ENCODE data around the gene ADAM23. TPM values are rescaled to one million over a fixed set of nuclear protein-coding genes. Genes with fewer than 3 reads are reported as not detected.

Gene ADAM23
- total and polyA plus RNA-seq, 2 of the 13 experiments (the other 11 are each of a cell fraction or from before 2014, with no cell fraction given) = 0.04 TPM; not detected in 1

- no peaks in the 10 kb centered on the region for H3K9me3 ChIP-seq (ENCODE audit: low read length)
- no TSS peak for BruUV-seq (replicated peaks)
- DNase-seq (ENCODE audit: low spot score) (no peak), ATAC-seq (no peak), FAIRE-seq (no peak)
- ChIA-PET CTCF (ENCODE audit: low intra/inter-chr PET ratio, low total read pairs) (no interaction called here), POLR2A (no interaction called here)
- no peak overlapping the region for H2AFZ ChIP-seq (ENCODE audit: low read length)
- TF ChIP-seq TEAD2 (CRISPR knock-in tag; IDR thresholded peaks at IDR 0.05) = no peak
- no peak for TF ChIP-seq NR2C2 (CRISPR knock-in tag; IDR thresholded peaks at IDR 0.05; ENCODE audit: borderline replicate concordance)
- no peak for TF ChIP-seq PRPF4 (IDR thresholded peaks at IDR 0.05; ENCODE audit: low read depth, low read length, poor library complexity, severe bottlenecking)
- TF ChIP-seq ESRRA (CRISPR knock-in tag; IDR thresholded peaks at IDR 0.05; ENCODE audit: low read depth) = no peak
- TF ChIP-seq MYPOP (CRISPR knock-in tag; IDR thresholded peaks at IDR 0.05) = no peak
- TF ChIP-seq RNF2 (conservative IDR thresholded peaks at IDR 0.05; ENCODE audit: low read depth) = no peak
- TF ChIP-seq ZNF230 (CRISPR knock-in tag; IDR thresholded peaks at IDR 0.05) = no peak
- TF ChIP-seq THYN1 (CRISPR knock-in tag; IDR thresholded peaks at IDR 0.05; ENCODE audit: borderline replicate concordance, low read depth) = no peak
- no peak for TF ChIP-seq GLI4 (CRISPR knock-in tag; IDR thresholded peaks at IDR 0.05; ENCODE audit: borderline replicate concordance)
- TF ChIP-seq JARID2 (CRISPR knock-in tag; IDR thresholded peaks at IDR 0.05; ENCODE audit: insufficient replicate concordance) = no peak
- no peak for TF ChIP-seq ZFAT (CRISPR knock-in tag; conservative IDR thresholded peaks at IDR 0.05)
- no peak for TF ChIP-seq ZSCAN20 (CRISPR knock-in tag; IDR thresholded peaks at IDR 0.05; ENCODE audit: borderline replicate concordance)
- no peak for TF ChIP-seq E2F5 (CRISPR knock-in tag; conservative IDR thresholded peaks at IDR 0.05)
- no peak for TF ChIP-seq TFAP4 (IDR thresholded peaks at IDR 0.05; ENCODE audit: borderline replicate concordance, low read depth)
- no peak for TF ChIP-seq NAIF1 (CRISPR knock-in tag; IDR thresholded peaks at IDR 0.05; ENCODE audit: borderline replicate concordance)
- TF ChIP-seq NR2F6 (IDR thresholded peaks at IDR 0.05) = no peak
- TF ChIP-seq NR2F6 (CRISPR knock-in tag; IDR thresholded peaks at IDR 0.05) = no peak
- TF ChIP-seq KDM5B (CRISPR knock-in tag; IDR thresholded peaks at IDR 0.05; ENCODE audit: borderline replicate concordance) = no peak
- TF ChIP-seq HES4 (CRISPR knock-in tag; IDR thresholded peaks at IDR 0.05; ENCODE audit: borderline replicate concordance) = no peak
- no peak for TF ChIP-seq CENPX (CRISPR knock-in tag; IDR thresholded peaks at IDR 0.05)
- no peak for TF ChIP-seq SNAPC2 (CRISPR knock-in tag; IDR thresholded peaks at IDR 0.05)
- WGBS (ENCODE audit: low lambda C conversion rate) = 27% methylated on average over 2 of the region's 2 CpGs
- no peaks in the 10 kb centered on the region for H4K20me1 ChIP-seq (ENCODE audit: insufficient read depth, low read length)
- intact Hi-C loops (cut with micrococcal nuclease; ENCODE audit: unreplicated experiment) = no loop called here
- H3K9ac ChIP-seq (ENCODE audit: insufficient read depth, low read depth, low read length) = no peak overlapping the region
- H3K27me3 ChIP-seq (ENCODE audit: control insufficient read depth in 1 of 2, insufficient read depth in 2 of 2, low read length in 2 of 2) = peaks cover 2 to 35% of the 10 kb centered on the region in 2 experiments
- H3K4me1 ChIP-seq (ENCODE audit: insufficient read depth, low read length) = peaks cover 5% of the 10 kb centered on the region; the same call in 1 of the 2 replicates
- no peak overlapping the region for H3K27ac ChIP-seq (ENCODE audit: extremely low read length, insufficient read depth, low read length)
- no peaks in the 10 kb centered on the region for H3K79me2 ChIP-seq (ENCODE audit: insufficient read depth, low read length)
- no peak overlapping the region for H3K4me3 ChIP-seq (replicated peaks in 1 of 3; ENCODE audit: insufficient read depth in 1 of 3, low read depth in 2 of 3, low read length in 3 of 3)
- no peak overlapping the region for H3K4me2 ChIP-seq (ENCODE audit: low read depth, low read length)
- in situ Hi-C loops (cut with HindIII; ENCODE audit: extremely low pct_ligation_motif_present, low pct_unique_long_range_greater_than_20kb) = no loop called here
- no peaks in the 10 kb centered on the region for H3K36me3 ChIP-seq (replicated peaks in 1 of 2; ENCODE audit: control insufficient read depth in 1 of 2, insufficient read depth in 2 of 2, low read length in 2 of 2)
Measured at GRCh38 chr2:206445948-206446347, 2.6 kb downstream of the ADAM23 start.

Measured in HepG2 (cell line).